ENCODE measurements around the gene GABRB1. TPM values are rescaled to one million over a fixed set of nuclear protein-coding genes. Genes with fewer than 3 reads are reported as not detected.

Gene GABRB1
- total and polyA plus RNA-seq, 2 donors (not counting 1 experiment from before 2014, with no cell fraction given), result not detected

GRCh38 chr4:47155919-47156318 is 124.6 kb downstream of the GABRB1 start:
- CTCF ChIA-PET, result no interaction called here
- TF ChIP-seq EZH2 (IDR thresholded peaks at IDR 0.05; ENCODE audit: borderline replicate concordance, insufficient read depth, low read depth, low read length, poor library complexity, severe bottlenecking), result no peak
- TF ChIP-seq CTCF (IDR thresholded peaks at IDR 0.05), result no peak

DNA sequence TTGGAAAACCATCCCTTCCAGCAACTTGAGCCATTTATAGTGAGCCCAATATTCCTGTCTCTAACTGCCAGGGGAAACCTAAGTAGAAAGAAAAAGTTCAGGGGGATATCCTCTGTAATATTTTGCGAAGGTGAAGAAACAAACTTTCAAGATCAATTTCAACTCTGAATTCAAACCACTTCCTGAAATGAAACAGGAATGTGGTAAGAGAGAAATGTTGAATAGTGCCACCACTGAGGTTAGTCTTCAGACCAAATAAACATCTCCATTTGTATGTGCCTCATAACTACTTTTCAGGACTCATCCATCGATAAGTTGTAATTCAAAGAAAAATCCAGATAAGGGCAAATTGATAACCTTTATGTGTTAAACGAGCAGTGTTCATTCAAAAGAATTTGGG is 128.7 kb downstream of the GABRB1 start:
- CTCF ChIA-PET, result no interaction called here

More at GRCh38 chr4:47155919-47156318, 124.6 kb downstream of the GABRB1 start:
- no peak overlapping the region for H3K27ac Mint-ChIP-seq
- no peaks in the 10 kb centered on the region for H3K27me3 Mint-ChIP-seq
- no peak overlapping the region for H3K27ac ChIP-seq (ENCODE audit: low read length in 2 of 2)
- ATAC-seq (ENCODE audit: low read depth) (no peak), DNase-seq (no peak)
- no peaks in the 10 kb centered on the region for H4K20me1 ChIP-seq (ENCODE audit: control insufficient read depth, insufficient read depth, low read length, poor library complexity, severe bottlenecking)
- intact Hi-C loops (cut with micrococcal nuclease), result no loop called here
- H3K27me3 ChIP-seq (replicated peaks in 1 of 4; ENCODE audit: control extremely low read depth in 1 of 4, control insufficient read depth in 3 of 4, insufficient read depth in 4 of 4, low read length in 3 of 4), result no peaks in the 10 kb centered on the region
- no peak overlapping the region for H3K4me3 ChIP-seq (ENCODE audit: control extremely low read depth in 1 of 5, extremely low read depth in 1 of 5, insufficient read depth in 1 of 5, low read depth in 2 of 5, low read length in 4 of 5)
- no peak overlapping the region for H3K9ac ChIP-seq (ENCODE audit: low read length)
- no peaks in the 10 kb centered on the region for H3K4me1 ChIP-seq (ENCODE audit: control insufficient read depth in 2 of 2, insufficient read depth in 2 of 2, low read length in 2 of 2)
- H3K36me3 ChIP-seq (replicated peaks in 1 of 2; ENCODE audit: control extremely low read depth in 1 of 2, control insufficient read depth in 1 of 2, extremely low read depth in 1 of 2, insufficient read depth in 2 of 2, low read length in 1 of 2), result no peaks in the 10 kb centered on the region
- no peaks in the 10 kb centered on the region for H3K4me1 Mint-ChIP-seq
- H3K4me2 ChIP-seq (replicated peaks; ENCODE audit: low read depth, low read length, poor library complexity, severe bottlenecking), result no peak overlapping the region
- no CpG with 5 or more reads among the region's 3 CpGs for WGBS (ENCODE audit: insufficient coverage)
- no peaks in the 10 kb centered on the region for H3K79me2 ChIP-seq (ENCODE audit: control insufficient read depth, insufficient read depth, low read length)
- POLR2A ChIA-PET, result no interaction called here
- H3K9me3 Mint-ChIP-seq (ENCODE audit: insufficient read depth), result no peaks in the 10 kb centered on the region
- no peak overlapping the region for H2AFZ ChIP-seq (ENCODE audit: insufficient read depth, low read depth, low read length, poor library complexity, severe bottlenecking)
- no peaks in the 10 kb centered on the region for H3K9me3 ChIP-seq (ENCODE audit: control extremely low read depth in 1 of 3, control insufficient read depth in 2 of 3, insufficient read depth in 1 of 3, low read length in 2 of 3)
- H3K4me3 Mint-ChIP-seq, result no peak overlapping the region

More for the DNA sequence above, 128.7 kb downstream of the GABRB1 start:
- no peak overlapping the region for H3K27ac ChIP-seq (ENCODE audit: low read length in 2 of 2)
- peaks cover 3% of the 10 kb centered on the region for H3K9me3 Mint-ChIP-seq (ENCODE audit: insufficient read depth)
- H3K79me2 ChIP-seq (ENCODE audit: control insufficient read depth, insufficient read depth, low read length), result no peaks in the 10 kb centered on the region
- H3K27me3 ChIP-seq (replicated peaks in 1 of 4; ENCODE audit: control extremely low read depth in 1 of 4, control insufficient read depth in 3 of 4, insufficient read depth in 4 of 4, low read length in 3 of 4), result no peaks in the 10 kb centered on the region
- no peaks in the 10 kb centered on the region for H3K36me3 ChIP-seq (replicated peaks in 1 of 2; ENCODE audit: control extremely low read depth in 1 of 2, control insufficient read depth in 1 of 2, extremely low read depth in 1 of 2, insufficient read depth in 2 of 2, low read length in 1 of 2)
- no peak overlapping the region for H3K9ac ChIP-seq (ENCODE audit: low read length)
- H4K20me1 ChIP-seq (ENCODE audit: control insufficient read depth, insufficient read depth, low read length, poor library complexity, severe bottlenecking), result no peaks in the 10 kb centered on the region
- H3K4me3 Mint-ChIP-seq, result no peak overlapping the region
- H3K27ac Mint-ChIP-seq, result no peak overlapping the region
- intact Hi-C loops (cut with micrococcal nuclease), result no loop called here
- no peaks in the 10 kb centered on the region for H3K4me1 Mint-ChIP-seq
- H3K4me3 ChIP-seq (ENCODE audit: control extremely low read depth in 1 of 5, extremely low read depth in 1 of 5, insufficient read depth in 1 of 5, low read depth in 2 of 5, low read length in 4 of 5), result no peak overlapping the region
- DNase-seq, result no peak
- H2AFZ ChIP-seq (ENCODE audit: insufficient read depth, low read depth, low read length, poor library complexity, severe bottlenecking), result no peak overlapping the region
- no peaks in the 10 kb centered on the region for H3K9me3 ChIP-seq (ENCODE audit: control extremely low read depth in 1 of 3, control insufficient read depth in 2 of 3, insufficient read depth in 1 of 3, low read length in 2 of 3)
- POLR2A ChIA-PET, result no interaction called here
- H3K4me1 ChIP-seq (ENCODE audit: control insufficient read depth in 2 of 2, insufficient read depth in 2 of 2, low read length in 2 of 2), result no peaks in the 10 kb centered on the region
- no CpG with 5 or more reads among the region's 3 CpGs for WGBS (ENCODE audit: insufficient coverage)
- no peak for ATAC-seq (ENCODE audit: low read depth)
- H3K27me3 Mint-ChIP-seq, result no peaks in the 10 kb centered on the region
- TF ChIP-seq CTCF (IDR thresholded peaks at IDR 0.05), result no peak
- no peak for TF ChIP-seq EZH2 (IDR thresholded peaks at IDR 0.05; ENCODE audit: borderline replicate concordance, insufficient read depth, low read depth, low read length, poor library complexity, severe bottlenecking)
- no peak overlapping the region for H3K4me2 ChIP-seq (replicated peaks; ENCODE audit: low read depth, low read length, poor library complexity, severe bottlenecking)

Data from B cell (primary cell).